ENCODE measurements around the gene LRRC30.

The LRRC30 gene

DNA sequence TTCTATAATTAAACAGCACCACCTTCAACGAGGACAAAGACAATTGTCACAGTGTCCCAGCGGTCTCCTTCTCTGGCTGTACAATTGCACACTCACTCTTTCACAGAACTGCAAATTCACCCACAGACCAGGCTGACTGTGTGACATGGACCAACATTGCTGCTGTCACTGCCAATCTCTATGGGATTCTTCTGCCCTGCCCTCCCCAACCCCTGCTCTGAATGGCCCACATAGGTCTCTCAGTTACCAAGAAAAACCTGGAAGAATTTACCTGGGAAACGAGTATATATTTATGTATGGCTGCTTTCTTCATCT lies 26.5 kb downstream of the LRRC30 start:
- H3K4me3 ChIP-seq (ENCODE audit: low read length), result no peak overlapping the region
- H3K27ac ChIP-seq (ENCODE audit: low read length), result no peak overlapping the region
- H3K4me2 ChIP-seq (ENCODE audit: low read length), result no peak overlapping the region
- H2AFZ ChIP-seq (ENCODE audit: low read depth, low read length), result no peak overlapping the region
- H3K9ac ChIP-seq (ENCODE audit: low read length), result no peak overlapping the region
- no peaks in the 10 kb centered on the region for H3K36me3 ChIP-seq (replicated peaks; ENCODE audit: low read depth, low read length)
- TF ChIP-seq EZH2phosphoT487 (IDR thresholded peaks at IDR 0.05; ENCODE audit: low read depth), result no peak
- TF ChIP-seq, protein P1, sequence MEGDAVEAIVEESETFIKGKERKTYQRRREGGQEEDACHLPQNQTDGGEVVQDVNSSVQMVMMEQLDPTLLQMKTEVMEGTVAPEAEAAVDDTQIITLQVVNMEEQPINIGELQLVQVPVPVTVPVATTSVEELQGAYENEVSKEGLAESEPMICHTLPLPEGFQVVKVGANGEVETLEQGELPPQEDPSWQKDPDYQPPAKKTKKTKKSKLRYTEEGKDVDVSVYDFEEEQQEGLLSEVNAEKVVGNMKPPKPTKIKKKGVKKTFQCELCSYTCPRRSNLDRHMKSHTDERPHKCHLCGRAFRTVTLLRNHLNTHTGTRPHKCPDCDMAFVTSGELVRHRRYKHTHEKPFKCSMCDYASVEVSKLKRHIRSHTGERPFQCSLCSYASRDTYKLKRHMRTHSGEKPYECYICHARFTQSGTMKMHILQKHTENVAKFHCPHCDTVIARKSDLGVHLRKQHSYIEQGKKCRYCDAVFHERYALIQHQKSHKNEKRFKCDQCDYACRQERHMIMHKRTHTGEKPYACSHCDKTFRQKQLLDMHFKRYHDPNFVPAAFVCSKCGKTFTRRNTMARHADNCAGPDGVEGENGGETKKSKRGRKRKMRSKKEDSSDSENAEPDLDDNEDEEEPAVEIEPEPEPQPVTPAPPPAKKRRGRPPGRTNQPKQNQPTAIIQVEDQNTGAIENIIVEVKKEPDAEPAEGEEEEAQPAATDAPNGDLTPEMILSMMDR (IDR thresholded peaks at IDR 0.05; ENCODE audit: low read depth, low read length), result no peak
- H3K79me2 ChIP-seq (ENCODE audit: low read length), result no peaks in the 10 kb centered on the region
- no peaks in the 10 kb centered on the region for H3K9me3 ChIP-seq (ENCODE audit: insufficient read depth, low read length)
- H4K20me1 ChIP-seq (ENCODE audit: insufficient read depth, low read length), result no peaks in the 10 kb centered on the region
- H3K4me1 ChIP-seq (ENCODE audit: low read length), result no peaks in the 10 kb centered on the region
- no peaks in the 10 kb centered on the region for H3K27me3 ChIP-seq (ENCODE audit: low read depth, low read length)

DNA sequence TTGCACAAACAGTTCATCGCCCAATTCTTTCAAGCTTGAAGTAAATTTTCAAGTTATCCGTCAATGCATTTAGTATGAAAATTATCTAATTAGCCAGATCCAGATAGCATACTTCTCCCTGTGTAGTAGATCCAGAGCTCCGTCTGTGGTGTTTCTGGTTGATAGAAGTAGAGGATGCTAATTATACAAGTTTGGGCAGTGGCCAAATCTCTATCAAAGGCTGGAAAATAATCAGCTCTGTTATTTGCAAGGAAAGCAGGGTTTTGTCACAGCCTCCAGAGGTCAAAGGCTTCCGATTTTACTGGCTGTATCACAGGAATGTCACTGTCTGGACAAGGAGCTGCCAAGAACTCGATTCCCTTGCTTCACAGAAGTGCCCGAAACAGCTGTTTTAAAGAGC lies 28.6 kb downstream of the LRRC30 start:
- H3K9ac ChIP-seq (ENCODE audit: low read length), result no peak overlapping the region
- no peak for TF ChIP-seq EZH2phosphoT487 (IDR thresholded peaks at IDR 0.05; ENCODE audit: low read depth)
- H3K4me3 ChIP-seq (ENCODE audit: low read length), result no peak overlapping the region
- H2AFZ ChIP-seq (ENCODE audit: low read depth, low read length), result no peak overlapping the region
- no peak overlapping the region for H3K27ac ChIP-seq (ENCODE audit: low read length)
- H3K4me1 ChIP-seq (ENCODE audit: low read length), result no peaks in the 10 kb centered on the region
- no peaks in the 10 kb centered on the region for H3K79me2 ChIP-seq (ENCODE audit: low read length)
- no peaks in the 10 kb centered on the region for H4K20me1 ChIP-seq (ENCODE audit: insufficient read depth, low read length)
- H3K4me2 ChIP-seq (ENCODE audit: low read length), result no peak overlapping the region
- H3K36me3 ChIP-seq (replicated peaks; ENCODE audit: low read depth, low read length), result no peaks in the 10 kb centered on the region
- H3K27me3 ChIP-seq (ENCODE audit: low read depth, low read length), result no peaks in the 10 kb centered on the region
- H3K9me3 ChIP-seq (ENCODE audit: insufficient read depth, low read length), result no peaks in the 10 kb centered on the region

DNA sequence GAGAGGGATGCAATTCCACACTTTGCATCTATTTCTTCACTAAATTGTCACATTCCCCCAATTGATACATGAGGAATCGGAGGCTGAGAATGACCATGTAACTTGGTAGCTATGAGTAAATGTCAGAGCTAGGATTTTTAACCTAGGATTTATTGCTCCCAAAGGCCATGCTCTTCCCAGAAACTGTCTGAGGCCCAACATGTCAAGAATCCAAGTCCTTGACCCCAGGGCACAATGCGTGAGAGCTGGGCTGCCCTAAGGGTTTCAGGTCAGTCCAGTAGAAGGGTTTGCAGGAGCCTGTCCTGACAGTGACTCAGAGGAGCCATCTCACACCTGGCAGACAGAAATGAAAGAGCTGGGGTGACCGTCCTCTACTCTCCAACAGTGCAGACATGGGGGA lies 30.3 kb downstream of the LRRC30 start:
- no peak overlapping the region for H3K9ac ChIP-seq (ENCODE audit: low read length)
- no peaks in the 10 kb centered on the region for H3K27me3 ChIP-seq (ENCODE audit: low read depth, low read length)
- H3K79me2 ChIP-seq (ENCODE audit: low read length), result no peaks in the 10 kb centered on the region
- no peaks in the 10 kb centered on the region for H3K9me3 ChIP-seq (ENCODE audit: insufficient read depth, low read length)
- H3K27ac ChIP-seq (ENCODE audit: low read length), result no peak overlapping the region
- TF ChIP-seq, protein P1 (IDR thresholded peaks at IDR 0.05; ENCODE audit: low read depth, low read length), result no peak
- no peak for TF ChIP-seq EZH2phosphoT487 (IDR thresholded peaks at IDR 0.05; ENCODE audit: low read depth)
- no peaks in the 10 kb centered on the region for H3K4me1 ChIP-seq (ENCODE audit: low read length)
- H3K4me3 ChIP-seq (ENCODE audit: low read length), result no peak overlapping the region
- H3K36me3 ChIP-seq (replicated peaks; ENCODE audit: low read depth, low read length), result no peaks in the 10 kb centered on the region
- H3K4me2 ChIP-seq (ENCODE audit: low read length), result no peak overlapping the region
- H2AFZ ChIP-seq (ENCODE audit: low read depth, low read length), result no peak overlapping the region
- no peaks in the 10 kb centered on the region for H4K20me1 ChIP-seq (ENCODE audit: insufficient read depth, low read length)

DNA sequence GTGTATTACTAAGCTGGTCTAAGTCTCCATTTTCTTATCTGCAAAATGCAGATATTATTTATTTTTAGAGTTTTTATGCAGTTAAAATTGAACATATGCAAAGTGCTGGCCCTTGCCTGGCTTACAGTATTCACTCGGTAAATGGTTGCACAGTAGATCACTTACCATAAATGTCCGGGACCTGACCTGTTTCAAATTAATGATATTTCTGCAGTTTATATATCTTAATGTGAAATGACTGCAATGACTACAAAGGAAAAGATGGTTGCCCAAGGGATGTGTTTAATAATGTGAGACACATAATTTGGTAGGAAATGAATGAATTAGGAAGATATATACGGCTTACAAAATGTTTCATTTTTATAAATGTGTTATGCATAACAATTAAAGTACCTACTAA lies 37.1 kb downstream of the LRRC30 start:
- H4K20me1 ChIP-seq (ENCODE audit: insufficient read depth, low read length), result no peaks in the 10 kb centered on the region
- no peak overlapping the region for H3K4me3 ChIP-seq (ENCODE audit: low read length)
- no peak for TF ChIP-seq EZH2phosphoT487 (IDR thresholded peaks at IDR 0.05; ENCODE audit: low read depth)
- TF ChIP-seq, protein P1 (IDR thresholded peaks at IDR 0.05; ENCODE audit: low read depth, low read length), result no peak
- no peaks in the 10 kb centered on the region for H3K9me3 ChIP-seq (ENCODE audit: insufficient read depth, low read length)
- H3K9ac ChIP-seq (ENCODE audit: low read length), result no peak overlapping the region
- no peak overlapping the region for H3K27ac ChIP-seq (ENCODE audit: low read length)
- H3K79me2 ChIP-seq (ENCODE audit: low read length), result no peaks in the 10 kb centered on the region
- H2AFZ ChIP-seq (ENCODE audit: low read depth, low read length), result no peak overlapping the region
- H3K36me3 ChIP-seq (replicated peaks; ENCODE audit: low read depth, low read length), result no peaks in the 10 kb centered on the region
- H3K27me3 ChIP-seq (ENCODE audit: low read depth, low read length), result no peaks in the 10 kb centered on the region
- H3K4me2 ChIP-seq (ENCODE audit: low read length), result no peak overlapping the region
- H3K4me1 ChIP-seq (ENCODE audit: low read length), result no peaks in the 10 kb centered on the region

DNA sequence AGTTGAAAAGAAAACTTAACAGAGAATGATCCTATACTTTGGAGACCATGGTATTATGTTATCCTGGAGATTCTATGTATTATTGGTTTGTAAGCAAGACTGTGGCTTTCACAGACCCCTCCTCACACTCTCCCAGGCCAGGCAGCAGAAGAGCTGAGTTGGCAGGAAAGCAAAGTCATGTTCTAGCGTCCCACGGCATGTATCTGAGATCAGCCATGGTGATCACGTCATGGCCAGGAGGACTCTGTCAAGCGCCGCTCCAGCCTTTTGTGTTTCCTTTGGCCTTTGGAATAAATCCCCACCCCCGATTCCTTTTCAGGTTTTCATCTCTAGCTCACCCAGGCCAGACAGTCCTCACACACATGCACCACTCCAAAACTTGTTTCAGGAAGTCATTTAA lies 39.1 kb downstream of the LRRC30 start:
- no peak overlapping the region for H3K27ac ChIP-seq (ENCODE audit: low read length)
- H3K4me3 ChIP-seq (ENCODE audit: low read length), result no peak overlapping the region
- no peak for TF ChIP-seq EZH2phosphoT487 (IDR thresholded peaks at IDR 0.05; ENCODE audit: low read depth)
- TF ChIP-seq, protein P1 (IDR thresholded peaks at IDR 0.05; ENCODE audit: low read depth, low read length), result no peak
- H3K36me3 ChIP-seq (replicated peaks; ENCODE audit: low read depth, low read length), result no peaks in the 10 kb centered on the region
- H3K79me2 ChIP-seq (ENCODE audit: low read length), result no peaks in the 10 kb centered on the region
- no peaks in the 10 kb centered on the region for H4K20me1 ChIP-seq (ENCODE audit: insufficient read depth, low read length)
- H2AFZ ChIP-seq (ENCODE audit: low read depth, low read length), result no peak overlapping the region
- no peak overlapping the region for H3K4me2 ChIP-seq (ENCODE audit: low read length)
- H3K4me1 ChIP-seq (ENCODE audit: low read length), result no peaks in the 10 kb centered on the region
- no peaks in the 10 kb centered on the region for H3K27me3 ChIP-seq (ENCODE audit: low read depth, low read length)
- no peak overlapping the region for H3K9ac ChIP-seq (ENCODE audit: low read length)
- no peaks in the 10 kb centered on the region for H3K9me3 ChIP-seq (ENCODE audit: insufficient read depth, low read length)

Measured in OCI-LY3 (cell line).